HG02852 (cell line): ENCODE results near the gene HLCS.

Source experiments
- ATAC-seq: cut with Tn5 transposase; IDR thresholded peaks from one replicate; pipeline ENCODE4 v1.9.1; 2021; ENCODE audit warnings: mild to moderate bottlenecking, moderate library complexity; ENCODE audit not compliant: unreplicated experiment

HLCS gene

GRCh38 chr21:36706951-36707762 is 259.3 kb downstream of the HLCS start:
- ATAC-seq: no peak

GRCh38 chr21:36706482-36706852 is 260.0 kb downstream of the HLCS start:
- no peak for ATAC-seq

- no peak for ATAC-seq
Observed at GRCh38 chr21:36705679-36706481, 260.6 kb downstream of the HLCS start.

GRCh38 chr21:36704958-36705678 is 261.4 kb downstream of the HLCS start:
- ATAC-seq: no peak

- no peak for ATAC-seq
Observed at GRCh38 chr21:36704281-36704957, 262.1 kb downstream of the HLCS start.

GRCh38 chr21:36703626-36704280 is 262.7 kb downstream of the HLCS start:
- no peak for ATAC-seq

GRCh38 chr21:36703123-36703522 is 263.3 kb downstream of the HLCS start:
- ATAC-seq: no peak

GRCh38 chr21:36702622-36702968 is 263.9 kb downstream of the HLCS start:
- no peak for ATAC-seq

GRCh38 chr21:36701756-36702621 is 264.5 kb downstream of the HLCS start:
- ATAC-seq: no peak

- no peak for ATAC-seq
Observed at GRCh38 chr21:36700971-36701755, 265.3 kb downstream of the HLCS start.
